HuH-7 (cell line): ENCODE data around the gene MCM3AP.

ENCODE experiments used
- DNase-seq: peaks from one replicate; pipeline ENCODE4 v3.0.0; 2011; ENCODE audit warnings: low spot score

MCM3AP gene

DNA sequence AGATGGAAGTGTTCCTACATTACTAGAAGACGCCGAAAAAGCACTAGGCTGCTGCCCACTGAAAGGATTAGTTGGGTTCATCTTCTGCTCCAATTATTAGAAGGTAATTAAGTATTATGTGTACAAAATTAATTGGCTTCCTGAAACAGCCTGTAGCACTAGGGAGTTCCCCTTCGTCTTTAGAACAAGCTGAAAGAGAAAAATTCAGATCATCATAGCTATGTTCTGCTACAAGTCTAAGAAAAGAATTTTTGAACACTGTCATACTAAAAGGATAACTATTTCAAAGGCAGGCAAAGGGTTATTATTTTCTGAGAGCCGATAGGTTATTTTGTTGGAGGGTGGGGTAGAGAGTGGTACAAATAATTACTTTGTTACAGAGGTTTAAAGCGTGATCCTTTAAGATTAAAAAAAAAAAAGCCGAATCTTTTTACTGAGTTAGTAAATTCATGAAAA, at the start of gene MCM3AP:
Gene MCM3AP, minus strand, starts transcription at position 406 of the 456 bp plus-strand sequence. Its CDS starts 325 bp downstream, at position 81.
- DNase-seq: no peak

DNA sequence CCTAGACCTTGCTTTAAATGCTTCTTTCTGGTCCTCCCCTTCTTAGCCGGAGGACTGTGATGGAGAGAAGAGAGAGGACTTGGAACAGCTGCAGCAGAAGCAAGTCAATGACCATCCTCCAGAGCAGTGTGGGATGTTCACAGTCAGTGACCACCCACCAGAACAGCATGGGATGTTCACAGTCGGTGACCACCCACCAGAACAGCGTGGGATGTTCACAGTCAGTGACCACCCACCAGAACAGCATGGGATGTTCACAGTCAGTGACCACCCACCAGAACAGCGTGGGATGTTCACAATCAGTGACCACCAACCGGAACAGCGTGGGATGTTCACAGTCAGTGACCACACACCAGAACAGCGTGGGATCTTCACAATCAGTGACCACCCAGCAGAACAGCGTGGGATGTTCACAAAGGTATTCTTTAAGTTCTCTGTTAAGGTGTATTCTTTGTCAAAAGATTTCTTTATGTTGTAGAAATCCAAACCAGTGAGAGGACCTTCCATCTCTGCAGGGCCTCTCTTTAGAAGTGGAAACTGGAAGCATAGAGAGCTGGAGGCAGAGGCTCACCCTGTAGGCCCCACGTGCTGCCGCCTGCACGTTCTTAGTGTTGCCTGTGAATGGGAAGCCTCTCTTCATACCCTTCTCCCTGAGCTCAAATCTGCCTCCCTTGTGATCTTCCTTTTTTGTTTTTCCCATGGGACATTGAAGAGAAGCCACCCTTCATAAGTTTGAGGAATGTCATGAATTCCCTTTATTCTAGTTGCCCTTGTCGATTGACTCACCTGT, 49.1 kb upstream of the MCM3AP start:
- DNase-seq: no peak

DNA sequence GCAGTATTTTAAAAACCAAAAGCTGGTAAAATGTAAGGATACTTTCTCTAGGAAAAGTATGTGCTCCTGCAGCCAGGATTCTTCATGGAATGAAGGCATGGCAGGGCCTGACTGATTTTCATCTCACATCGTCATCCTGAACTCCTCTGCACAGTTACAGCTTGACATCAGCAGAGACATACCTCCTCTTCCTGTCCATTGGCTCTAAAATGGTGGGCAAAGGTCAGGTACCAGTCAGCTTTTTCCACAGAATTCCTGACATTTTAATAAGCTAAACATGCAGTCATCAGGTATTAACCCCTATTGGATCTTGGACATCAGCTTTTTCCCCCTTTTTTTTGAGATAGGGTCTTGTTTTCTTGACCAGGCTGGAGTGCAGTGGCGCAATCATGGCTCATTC, 44.4 kb upstream of the MCM3AP start:
- no peak for DNase-seq

DNA sequence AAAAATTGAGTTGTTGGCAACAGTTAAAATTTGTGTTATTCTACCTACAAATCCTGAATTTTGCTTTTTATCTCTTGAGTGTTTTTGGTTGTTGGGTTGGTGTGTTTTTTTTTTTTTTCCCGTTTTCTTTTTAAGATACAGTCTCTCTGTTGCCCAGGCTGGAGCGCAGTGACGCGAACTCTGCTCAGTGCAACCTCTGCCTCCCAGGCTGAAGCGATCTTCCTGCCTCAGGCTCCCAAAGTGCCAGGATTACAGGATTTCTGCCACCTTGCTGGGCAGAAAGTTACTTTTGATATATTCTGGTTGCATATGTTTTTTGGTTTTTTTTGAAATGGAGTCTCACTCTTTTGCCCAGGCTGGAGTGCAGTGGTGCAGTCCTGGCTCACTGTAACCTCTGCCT, 42.7 kb upstream of the MCM3AP start:
- DNase-seq: no peak

DNA sequence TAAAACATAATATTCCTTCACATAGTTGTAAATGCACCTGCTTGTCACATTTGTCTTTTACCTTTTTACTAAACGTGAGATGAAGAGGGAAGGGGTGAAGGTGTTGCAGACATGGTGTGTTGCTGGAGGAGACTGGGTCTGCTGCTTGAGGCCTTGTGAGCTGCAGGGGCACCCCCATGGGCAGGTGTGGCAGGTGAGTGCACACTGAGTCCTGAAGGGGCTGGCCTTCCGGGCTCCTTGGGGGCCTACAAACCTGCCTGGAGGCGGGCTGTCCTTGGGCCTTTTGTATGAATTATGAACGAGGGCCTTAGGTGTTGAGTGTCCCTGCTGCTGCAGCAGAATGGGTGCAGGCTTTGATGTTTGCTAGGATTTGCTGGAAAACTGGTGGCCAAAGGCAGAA, 42.3 kb upstream of the MCM3AP start:
- no peak for DNase-seq

DNA sequence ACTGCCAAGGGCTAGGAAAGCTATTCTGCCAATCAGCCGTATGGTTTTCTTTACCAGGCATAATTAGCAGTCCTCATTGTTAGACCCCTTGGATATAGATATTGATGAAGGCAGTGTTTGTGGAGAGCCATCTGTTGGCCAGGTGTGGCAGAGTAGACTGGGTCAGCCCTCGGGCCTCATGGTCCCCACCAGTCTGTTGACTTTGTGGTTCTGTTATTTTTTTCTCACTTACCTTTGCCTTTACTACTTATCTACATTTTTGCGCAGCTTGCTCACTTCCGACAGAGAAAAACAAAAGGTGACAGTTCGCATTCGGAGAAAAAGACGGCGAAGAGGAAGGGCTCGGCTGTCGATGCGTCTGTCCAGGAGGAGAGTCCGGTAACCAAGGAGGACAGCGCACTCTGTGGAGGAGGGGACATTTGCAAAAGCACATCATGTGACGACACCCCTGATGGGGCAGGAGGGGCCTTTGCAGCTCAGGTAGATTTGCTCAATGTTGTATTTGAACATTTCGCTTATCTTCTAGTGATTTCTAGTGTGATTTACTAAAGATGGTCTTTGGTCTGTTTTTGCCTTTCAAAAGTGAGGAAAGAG, 40.8 kb upstream of the MCM3AP start:
- DNase-seq: no peak

DNA sequence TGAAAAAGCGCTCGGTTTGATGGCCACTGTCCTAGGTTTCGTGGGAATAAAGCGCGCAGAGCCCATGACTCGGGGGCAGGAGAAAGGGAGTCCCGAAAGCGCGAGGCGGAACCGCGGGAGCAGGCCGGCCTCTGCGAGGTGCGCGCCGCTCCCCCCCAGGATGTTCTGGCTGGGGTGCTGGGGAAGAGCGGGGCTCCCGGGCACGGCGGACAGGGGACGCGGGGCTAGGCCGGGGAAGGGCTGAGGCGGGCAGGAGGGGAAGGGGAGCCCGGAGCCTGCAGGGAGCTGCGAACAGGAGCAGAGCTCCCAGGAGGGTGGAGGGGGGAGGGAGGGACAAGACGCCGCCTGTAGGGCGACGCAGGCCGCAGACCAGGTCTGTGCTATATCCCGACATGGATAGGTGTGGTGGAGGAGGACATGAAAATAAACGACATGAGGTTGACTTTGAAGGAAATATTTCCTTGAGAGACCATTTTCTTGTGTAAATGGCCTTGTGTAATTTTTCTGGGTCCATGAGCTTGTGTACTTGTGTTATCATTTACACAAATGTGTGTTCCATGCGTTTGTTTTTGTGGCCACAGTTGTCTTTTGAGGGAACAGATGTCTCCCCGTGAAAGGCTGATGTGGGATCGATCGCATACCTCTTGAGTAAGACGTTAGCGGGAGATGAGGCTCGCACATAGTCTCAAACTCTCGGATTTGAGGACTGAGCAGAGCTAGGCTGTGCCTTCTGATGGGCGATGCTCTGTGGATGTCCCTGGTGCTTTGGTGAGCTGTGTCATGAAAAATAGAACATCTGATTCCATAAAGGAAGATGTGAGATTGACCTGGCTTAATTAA, 39.9 kb upstream of the MCM3AP start:
- peak; percentile 71 for DNase-seq

DNA sequence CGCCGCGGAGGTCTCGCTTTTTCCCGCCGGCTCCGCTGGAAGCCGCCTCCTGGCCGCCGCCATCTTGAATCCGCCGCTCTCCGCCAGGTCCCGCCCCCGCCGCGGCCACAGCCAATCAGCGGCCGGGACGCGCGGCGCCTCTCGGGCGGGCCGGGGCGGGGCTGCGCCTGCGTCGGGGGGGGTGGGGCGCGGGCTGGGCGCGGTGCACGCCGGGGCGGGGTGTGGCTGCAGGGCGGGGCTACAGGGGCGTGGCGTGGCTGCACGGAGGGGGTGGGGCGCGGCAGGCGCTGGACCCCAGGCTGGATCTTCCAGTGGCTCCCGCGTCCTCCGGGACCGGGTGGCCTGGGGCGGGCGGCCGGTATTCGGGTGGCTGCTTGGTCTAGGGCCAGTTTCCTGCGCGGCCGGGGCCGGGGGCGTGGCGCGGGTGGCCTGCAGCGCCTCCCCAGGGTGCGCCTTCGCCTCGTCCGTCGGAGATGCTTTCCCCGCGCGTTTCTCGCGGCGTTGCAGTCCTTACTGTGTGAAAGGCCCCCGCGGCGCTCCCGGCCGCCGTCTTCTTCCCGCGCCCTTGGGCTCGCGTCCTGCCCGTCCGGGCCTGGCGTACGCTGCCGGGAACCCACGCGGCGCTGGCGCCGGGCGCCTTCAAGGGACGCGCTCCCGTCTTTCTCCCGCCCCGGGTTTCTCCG, 39.1 kb upstream of the MCM3AP start:
- peak; percentile 80 for DNase-seq

DNA sequence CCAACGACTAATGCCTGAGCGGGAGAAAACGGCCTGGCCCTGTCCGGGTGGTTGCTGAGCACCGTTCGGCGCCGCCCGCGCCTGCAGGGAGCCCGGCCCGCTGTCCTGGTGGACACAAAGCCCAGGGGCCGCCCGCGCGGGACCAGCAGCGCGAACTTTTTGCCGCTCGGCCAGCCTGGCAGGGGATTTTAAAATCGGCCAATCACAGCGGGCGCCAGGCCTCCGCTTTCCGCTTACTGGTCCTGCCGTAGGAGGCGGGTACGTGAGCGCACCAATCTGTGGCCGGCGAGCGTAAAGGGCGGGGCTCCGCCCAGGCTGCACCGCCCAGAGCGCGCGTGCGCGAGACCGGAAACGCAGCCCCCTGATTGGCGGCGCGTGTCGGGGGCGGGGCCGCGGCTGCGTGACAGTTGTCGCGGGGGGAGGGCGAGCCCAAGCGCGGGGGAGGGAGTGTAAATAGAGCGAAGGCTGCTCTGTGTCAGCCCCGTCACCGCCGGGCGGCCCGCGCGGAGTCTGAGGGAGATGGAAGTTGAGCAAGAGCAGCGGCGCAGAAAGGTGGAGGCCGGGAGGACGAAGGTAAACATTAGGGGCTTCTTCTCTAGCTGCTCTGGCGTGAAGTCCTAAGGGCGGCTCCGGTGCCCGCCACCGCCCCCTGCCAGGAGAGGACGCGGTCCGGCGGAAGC, 38.4 kb upstream of the MCM3AP start, which contains the start of the genes C21orf58 and PCNT:
Gene C21orf58, minus strand, starts transcription at position 161 of the 680 bp plus-strand sequence. CDS start 1,132 bp downstream, outside the sequence.
Gene PCNT, plus strand, starts transcription at position 447 of the 680 bp plus-strand sequence. Its CDS starts 73 bp downstream, at position 520.
- peak; percentile 98 for DNase-seq

DNA sequence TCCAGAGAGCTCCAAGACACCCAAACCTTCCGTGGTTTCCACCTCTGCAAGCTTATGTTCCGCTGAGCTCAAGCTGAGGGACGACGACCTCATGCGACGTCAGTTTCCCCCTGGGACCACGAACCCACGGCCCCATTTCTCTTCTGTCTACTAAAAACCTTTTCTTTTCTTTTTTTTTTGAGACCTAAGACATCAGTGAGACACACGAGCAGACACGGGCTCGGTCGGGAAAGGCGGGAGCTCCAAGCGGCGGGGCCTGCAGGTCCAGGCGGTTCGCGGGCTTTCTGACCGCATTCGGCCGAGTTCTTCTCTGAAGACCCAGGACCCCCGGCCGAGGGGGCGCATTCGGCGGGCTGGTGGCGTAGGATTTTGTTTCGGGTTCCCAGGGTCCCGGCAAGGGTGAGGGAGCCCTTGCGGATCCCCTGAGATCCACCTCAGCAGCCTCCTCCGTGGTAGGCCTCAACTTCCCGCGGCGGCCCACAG, 37.9 kb upstream of the MCM3AP start:
- no peak for DNase-seq

DNA sequence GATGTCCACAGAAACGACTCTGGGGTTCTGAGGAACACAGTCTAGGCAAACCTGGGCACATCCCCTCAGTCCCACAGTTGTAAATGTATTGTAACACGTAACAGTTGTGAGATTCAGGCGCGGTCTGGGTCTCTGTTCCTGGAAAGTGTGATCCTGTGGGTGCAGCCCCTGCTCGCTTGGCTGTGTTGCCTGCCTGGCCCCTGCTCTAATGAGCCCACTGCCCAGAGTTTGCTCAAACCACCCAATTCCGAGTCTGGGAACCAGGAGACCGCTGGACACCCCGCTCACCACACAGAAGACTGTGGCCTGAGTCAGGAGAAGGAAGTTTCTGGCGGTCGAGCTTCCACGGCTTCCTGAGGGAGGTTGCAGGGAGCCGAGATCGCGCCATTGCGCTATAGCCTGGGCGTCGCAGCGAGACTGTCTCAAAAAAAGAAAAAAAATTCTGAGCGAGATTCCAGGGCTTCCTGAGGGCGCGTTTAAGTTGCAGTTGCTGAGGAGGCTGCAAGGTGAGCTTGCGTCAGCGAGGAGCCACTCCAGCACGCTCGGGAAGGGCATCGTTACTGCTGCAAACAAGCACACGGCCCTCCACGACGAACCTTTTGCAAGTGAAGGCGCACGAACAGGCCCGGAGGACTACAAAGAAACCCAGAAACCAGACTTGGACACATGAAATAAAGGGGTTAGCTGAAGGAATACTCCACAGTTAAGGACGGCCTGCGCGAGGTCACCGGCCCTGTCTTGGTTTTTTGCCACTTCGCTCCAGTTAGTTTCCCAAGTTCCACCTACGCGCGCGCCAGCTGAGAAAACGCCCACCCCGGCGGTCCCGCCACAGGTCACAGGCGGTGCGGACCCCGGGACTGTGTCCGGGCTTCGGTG, 37.2 kb upstream of the MCM3AP start:
- DNase-seq: no peak

- DNase-seq: no peak
These were observed 35.0 kb upstream of the MCM3AP start for GRCh38 chr21:46320331-46320801.

GRCh38 chr21:46319186-46319585, 33.8 kb upstream of the MCM3AP start:
- no peak for DNase-seq

DNA sequence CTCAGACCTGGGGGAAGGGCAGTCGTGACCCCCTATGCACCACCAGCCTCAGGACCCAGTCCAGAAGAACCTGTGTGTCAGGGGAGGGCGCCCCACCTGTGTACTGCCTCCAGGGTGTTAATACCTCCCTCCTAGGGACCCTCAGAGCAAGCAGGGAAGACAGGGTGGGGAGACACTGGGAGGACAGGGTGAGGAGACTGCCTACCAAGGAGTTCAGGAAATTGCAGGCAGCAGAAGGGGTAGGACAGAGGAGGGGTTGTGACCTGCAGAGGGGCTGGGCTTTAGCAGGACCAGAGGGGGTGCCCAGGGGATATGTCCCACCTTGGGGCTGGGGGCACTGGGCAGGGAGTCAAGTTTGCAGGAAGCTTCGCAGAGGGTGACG, 33.0 kb upstream of the MCM3AP start:
- DNase-seq: no peak

DNA sequence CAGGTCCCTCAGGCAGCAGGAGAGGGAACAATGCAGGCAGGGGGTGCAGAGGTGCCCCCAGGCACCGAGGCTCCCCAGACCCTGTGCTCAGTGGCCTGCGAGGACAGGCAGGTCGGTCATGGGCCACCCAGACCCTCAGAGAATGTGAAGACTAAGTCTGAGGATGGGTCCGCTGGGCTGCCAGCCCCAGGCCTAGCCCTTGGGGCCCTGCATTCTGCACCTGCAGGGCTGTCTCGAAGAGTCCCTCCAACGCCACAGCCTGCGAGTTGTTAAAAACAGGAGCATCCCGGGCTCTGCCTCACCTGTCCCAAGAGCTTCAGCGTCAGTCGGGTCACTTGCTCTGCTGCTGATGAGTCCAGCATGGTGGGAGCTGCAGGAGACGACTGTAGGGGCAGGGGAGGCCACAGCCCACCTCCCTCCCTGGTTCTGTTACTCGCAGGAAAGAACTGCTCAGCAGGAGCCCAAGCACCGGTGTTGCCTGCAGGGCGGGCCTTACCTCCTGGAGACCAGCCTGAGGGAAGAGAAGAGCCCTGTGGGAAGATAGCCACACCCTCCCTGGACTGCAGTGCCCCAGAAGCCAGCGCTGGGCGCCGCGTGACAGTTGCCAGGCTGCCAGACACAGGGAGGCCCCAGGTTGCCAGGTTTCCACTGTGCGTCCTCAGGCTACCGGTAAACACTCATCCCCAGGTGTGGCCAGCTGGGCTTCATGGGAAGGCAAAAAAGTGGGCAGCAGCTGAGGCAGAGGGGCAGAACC, 32.5 kb upstream of the MCM3AP start:
- DNase-seq: no peak

DNA sequence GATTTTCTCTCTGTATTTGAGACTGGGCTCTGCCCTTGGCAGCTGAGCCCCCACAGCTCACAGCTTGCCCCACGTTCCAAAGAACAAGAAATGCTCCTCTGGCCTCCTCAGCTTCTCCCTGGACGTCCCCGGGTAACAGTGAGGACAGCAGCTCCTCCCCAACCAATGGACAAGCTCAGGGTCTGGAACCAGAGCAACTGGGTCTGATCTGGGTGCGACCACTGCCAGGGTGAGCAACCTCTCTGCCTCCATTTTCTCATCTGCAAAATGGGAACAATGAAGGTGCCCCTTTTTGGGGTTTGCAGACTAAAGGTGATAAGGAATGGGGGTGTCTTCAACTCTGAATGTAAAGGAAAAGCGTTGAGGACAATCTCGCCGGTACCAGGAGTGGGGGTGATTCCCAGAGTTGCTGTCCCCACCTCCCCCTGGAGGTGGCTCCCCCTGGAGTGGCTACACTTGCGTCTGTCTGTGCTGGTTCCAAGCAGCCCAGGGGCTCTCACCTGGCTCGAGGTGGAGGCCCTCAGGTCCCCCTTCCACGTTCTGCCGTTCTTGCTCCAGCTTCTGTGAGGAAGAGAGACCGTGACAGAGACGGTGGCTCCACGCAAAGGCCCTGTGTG, 31.4 kb upstream of the MCM3AP start:
- no peak for DNase-seq

DNA sequence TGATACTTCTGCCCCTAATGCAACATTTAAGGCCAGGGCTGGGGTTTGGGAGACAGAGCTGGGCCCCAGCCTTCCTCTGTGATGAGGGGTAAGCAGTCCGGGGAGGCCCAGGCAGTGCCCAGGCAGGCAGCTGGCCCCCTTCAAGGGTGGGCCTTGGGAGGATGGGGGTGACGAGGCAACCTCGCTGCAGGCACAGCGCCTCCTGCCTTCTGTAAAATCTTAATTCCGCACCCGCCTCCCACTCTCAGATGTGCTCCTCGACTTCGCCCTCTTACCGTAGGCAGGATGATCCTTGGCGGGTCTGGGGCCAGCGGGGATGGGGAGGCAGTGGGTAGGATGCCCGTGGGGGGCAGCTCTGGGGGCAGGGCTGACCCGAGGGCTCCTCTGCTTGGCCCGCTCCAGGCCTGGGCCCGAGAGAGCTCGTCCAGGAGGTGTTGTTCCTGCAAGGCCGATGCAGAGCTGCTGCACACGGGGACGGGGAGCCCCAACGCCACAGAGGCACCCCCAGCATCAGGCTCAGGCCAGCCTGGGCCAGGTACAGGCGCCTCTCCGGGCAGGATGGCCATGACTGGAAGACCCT, 29.1 kb upstream of the MCM3AP start:
- no peak for DNase-seq

DNA sequence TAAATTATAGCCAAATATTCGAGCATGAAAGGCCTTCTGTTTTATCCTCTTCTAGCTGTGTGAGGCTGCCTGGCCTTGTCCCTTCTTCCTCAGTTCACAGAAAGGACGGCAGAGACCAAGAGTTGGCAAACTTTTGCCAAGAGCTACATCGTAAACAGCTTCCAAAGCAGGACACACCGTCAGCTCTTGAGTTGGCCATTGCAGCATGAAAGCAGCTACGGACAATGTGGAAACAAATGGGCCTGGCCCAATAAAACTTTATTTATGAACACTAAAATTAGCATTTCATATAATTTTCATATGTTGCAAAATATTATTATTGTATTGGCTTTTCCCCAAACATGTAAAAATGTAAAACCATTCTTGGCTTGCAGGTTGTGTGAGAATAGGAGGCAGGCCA, 27.5 kb upstream of the MCM3AP start:
- no peak for DNase-seq
